HCEC 1CT (cell line): ENCODE results near the gene DMRT2.

Experiments used
- DNase-seq: peaks from one replicate; pipeline ENCODE4 v3.0.0-alpha.2; 2017

Gene DMRT2

GRCh38 chr9:1096155-1096964, 46.2 kb downstream of the DMRT2 start:
- DNase-seq: no peak

GRCh38 chr9:1098551-1098950, 48.4 kb downstream of the DMRT2 start:
- DNase-seq: no peak

- no peak for DNase-seq
Observed at GRCh38 chr9:1100201-1100600, 50.0 kb downstream of the DMRT2 start.

GRCh38 chr9:1100945-1101344, 50.8 kb downstream of the DMRT2 start:
- no peak for DNase-seq

- DNase-seq: no peak
Observed at GRCh38 chr9:1101846-1102641, 51.9 kb downstream of the DMRT2 start.

GRCh38 chr9:1102642-1102970, 52.4 kb downstream of the DMRT2 start:
- no peak for DNase-seq
